Measurements from ENCODE around the gene MROH7.

Gene MROH7

DNA sequence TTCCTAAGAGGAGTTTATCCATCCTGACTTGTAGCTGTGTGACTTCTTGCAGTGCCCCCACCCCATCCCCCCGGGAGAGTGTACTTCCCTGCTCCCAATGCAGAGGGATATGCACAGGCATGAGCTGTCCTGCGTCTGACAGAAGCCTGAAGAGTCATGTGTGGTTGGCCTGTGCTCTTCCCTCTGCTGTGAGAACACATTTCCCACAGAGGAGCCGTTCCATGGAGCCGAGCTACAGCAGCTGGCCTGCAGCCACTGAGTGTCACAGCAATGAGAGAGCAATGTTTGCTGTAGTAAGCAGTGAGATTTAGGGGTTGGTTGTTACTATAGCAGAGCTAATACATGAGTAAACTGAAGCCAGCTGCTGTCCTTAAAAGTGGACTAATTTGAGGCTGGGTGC is 100.7 kb downstream of the MROH7 start:
- no peak for DNase-seq (ENCODE audit: low read depth)

- no peak for DNase-seq (ENCODE audit: low read depth)
Observed at GRCh38 chr1:54743416-54744226, 102.0 kb downstream of the MROH7 start.

DNA sequence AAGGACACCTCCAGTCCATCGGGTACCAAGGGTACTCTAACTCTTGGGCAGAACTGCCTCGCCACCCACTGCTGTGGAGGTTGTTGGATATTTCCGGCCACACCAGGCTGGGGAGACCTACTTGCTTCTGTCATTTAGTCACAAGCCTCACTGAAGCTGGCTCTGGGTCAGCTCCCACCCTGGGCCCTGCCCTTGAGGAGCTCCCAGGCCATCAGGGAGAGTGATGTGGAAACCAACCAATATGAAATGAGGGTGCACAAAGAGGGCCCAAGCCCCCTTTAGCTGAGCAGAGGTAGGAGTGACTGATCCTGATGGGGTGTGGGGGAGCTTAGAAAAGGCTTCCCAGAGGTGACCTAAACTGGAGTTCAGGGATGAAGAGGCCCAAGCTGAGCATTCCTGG is 103.1 kb downstream of the MROH7 start:
- DNase-seq (ENCODE audit: low read depth) = no peak

DNA sequence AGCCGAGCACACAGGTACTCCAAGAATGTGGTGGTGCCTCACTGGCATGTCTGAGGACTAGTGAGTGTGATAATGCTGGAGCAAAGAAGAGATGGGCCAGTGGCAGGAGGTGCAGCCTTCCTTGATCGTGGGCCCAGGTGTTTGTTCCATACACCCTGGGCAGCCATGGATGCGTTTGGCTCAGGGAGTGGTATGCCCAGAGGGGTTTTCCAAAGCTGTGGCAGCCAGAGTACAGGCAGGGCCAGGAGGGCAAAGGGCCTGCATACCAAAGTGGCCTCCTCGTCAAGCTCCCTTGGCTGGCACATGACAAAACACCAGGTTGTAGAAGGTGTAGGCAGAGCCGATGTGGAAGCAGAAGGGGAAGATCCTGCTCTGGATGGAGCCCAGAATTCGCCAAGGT is 103.7 kb downstream of the MROH7 start:
- DNase-seq (ENCODE audit: low read depth) = no peak

GRCh38 chr1:54745864-54746263 is 104.3 kb downstream of the MROH7 start:
- no peak for DNase-seq (ENCODE audit: low read depth)

- DNase-seq (ENCODE audit: low read depth) = no peak
Observed at GRCh38 chr1:54748094-54748835, 106.7 kb downstream of the MROH7 start.

DNA sequence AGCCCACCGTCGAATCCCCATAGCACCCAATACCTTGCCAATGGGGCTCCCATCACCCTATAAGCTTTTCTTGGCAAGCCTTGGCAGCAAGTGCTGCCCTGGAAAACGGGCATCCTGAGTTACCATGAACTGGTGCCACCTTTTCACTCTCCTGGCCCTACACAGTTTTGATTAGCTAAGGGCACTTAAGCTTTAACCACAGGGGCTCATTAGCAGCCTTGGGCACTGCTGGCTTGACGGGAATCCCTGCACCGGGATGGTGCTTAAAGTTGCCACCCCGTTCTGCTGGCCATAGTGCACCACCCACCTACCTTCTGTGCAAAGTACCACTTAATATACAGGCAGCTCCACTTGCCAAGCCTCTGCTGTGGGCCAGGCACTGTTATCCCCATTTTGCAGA is 109.0 kb downstream of the MROH7 start:
- DNase-seq (ENCODE audit: low read depth) = no peak

GRCh38 chr1:54751426-54751825 is 109.8 kb downstream of the MROH7 start:
- DNase-seq (ENCODE audit: low read depth) = no peak

DNA sequence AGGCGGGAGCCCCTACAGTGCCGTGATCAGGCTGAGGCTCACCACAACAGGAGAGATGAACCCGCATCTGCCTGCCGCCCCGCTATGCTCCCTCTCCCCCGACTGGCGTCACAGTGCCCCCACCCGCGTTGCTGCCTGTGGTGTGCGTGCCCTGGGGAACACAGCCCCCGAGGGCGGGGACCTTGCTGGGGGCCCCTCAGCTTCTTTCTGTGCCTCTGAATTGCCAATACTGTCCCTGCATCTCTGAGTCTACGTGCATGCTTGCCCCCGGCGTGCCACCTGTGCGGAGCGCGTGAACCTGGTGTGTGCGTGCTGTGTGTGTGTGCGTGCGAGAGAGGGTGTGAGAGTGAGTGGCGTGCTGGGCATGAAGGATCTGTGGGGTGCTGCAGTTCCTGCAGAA is 112.5 kb downstream of the MROH7 start:
- DNase-seq (ENCODE audit: low read depth) = no peak

GRCh38 chr1:54754486-54755285 is 113.1 kb downstream of the MROH7 start:
- DNase-seq (ENCODE audit: low read depth) = no peak

- no peak for DNase-seq (ENCODE audit: low read depth)
Observed at GRCh38 chr1:54757833-54758232, 116.2 kb downstream of the MROH7 start.

- DNase-seq (ENCODE audit: low read depth) = no peak
Observed at GRCh38 chr1:54758678-54759348, 117.2 kb downstream of the MROH7 start.

Data from T follicular helper cell (primary cell).